Endothelial cell (in vitro differentiated cells): ENCODE measurements around the gene KCNIP1. TPM values are rescaled to one million over a fixed set of nuclear protein-coding genes. Genes with fewer than 3 reads are reported as not detected.

ENCODE experiments used
- DNase-seq: peaks from one replicate; pipeline ENCODE4 v3.0.0; 2021; ENCODE audit warnings: low spot score
- H3K27ac Mint-ChIP-seq: one replicate; pipeline ENCODE4 v1.8.0; 2021; ENCODE audit warnings: mixed read lengths, inconsistent platforms; ENCODE audit not compliant: unreplicated experiment
- H3K27me3 Mint-ChIP-seq: one replicate; pipeline ENCODE4 v1.8.0; 2021; ENCODE audit warnings: mild to moderate bottlenecking, moderate library complexity, mixed read lengths, inconsistent platforms; ENCODE audit not compliant: unreplicated experiment
- H3K36me3 Mint-ChIP-seq: one replicate; pipeline ENCODE4 v1.8.0; 2021; ENCODE audit warnings: mild to moderate bottlenecking, low read depth, mixed read lengths, inconsistent platforms; ENCODE audit not compliant: unreplicated experiment
- H3K4me1 Mint-ChIP-seq: one replicate; pipeline ENCODE4 v1.8.0; 2021; ENCODE audit warnings: mild to moderate bottlenecking, mixed read lengths, inconsistent platforms; ENCODE audit not compliant: unreplicated experiment
- H3K4me3 Mint-ChIP-seq: one replicate; pipeline ENCODE4 v1.8.0; 2021; ENCODE audit warnings: mild to moderate bottlenecking, mixed read lengths, inconsistent platforms; ENCODE audit not compliant: unreplicated experiment
- H3K9me3 Mint-ChIP-seq: one replicate; pipeline ENCODE4 v1.8.0; 2021; ENCODE audit warnings: mixed read lengths, inconsistent platforms; ENCODE audit not compliant: unreplicated experiment
- total RNA-seq: library from RNA; stranded (reverse); fragmentation: NEBNext Ultra II Directional; extraction: Animal tissue kit (Norgen Biotek cat#: 25700); gene quantifications from one replicate; pipeline ENCODE4 v1.2.1, GENCODE V29; 2021; ENCODE audit not compliant: unreplicated experiment
- TF ChIP-seq, protein P1 (sequence below): fragments of 200-600 bp; sonication (generic); IDR thresholded peaks from one replicate; pipeline ENCODE4 v1.5.0; 2021; ENCODE audit warnings: antibody characterized with exemption; ENCODE audit not compliant: unreplicated experiment

The KCNIP1 gene
- total RNA-seq, 1 donor from 2014 or later = 6.1 TPM

DNA sequence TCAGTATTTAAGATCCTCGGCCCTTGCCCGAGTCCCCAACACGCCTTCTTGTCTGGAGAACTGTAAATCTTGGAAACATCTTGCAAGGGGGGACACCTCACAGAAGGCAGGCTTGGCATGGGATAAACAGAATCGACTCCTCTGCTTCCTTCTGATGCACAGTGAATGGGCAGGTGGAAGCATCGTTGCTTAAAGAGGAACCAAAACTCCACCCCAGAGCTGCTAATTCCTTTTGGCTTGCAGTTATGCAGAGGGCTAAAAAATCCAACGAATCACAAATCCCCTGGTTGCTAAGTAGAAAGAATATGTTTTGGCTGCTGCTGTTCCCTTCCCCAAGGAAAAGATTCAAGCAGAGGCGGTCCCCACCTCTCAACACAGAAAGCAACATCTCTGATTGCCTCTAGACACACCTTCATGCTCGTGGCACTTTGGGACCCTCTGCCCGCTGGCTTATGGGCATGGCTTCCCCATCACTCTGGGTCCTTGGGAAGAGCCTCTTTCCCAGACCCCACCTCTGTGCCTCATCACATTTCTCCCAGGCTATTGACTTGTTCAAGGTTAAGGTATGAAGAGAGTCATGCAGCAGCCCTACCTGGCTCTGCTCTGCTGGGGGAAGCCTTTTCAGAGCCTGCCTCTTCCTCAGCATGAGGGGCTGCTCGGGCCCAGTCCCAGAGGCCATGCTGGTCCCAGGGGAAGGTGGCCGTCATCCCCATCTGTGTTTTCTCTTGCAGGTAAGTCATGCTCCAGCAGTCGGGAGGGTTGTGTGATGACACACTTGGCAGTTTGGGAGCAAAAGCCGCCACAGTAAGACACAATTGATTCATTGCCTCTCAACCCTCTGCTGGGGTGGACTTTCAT lies 137.1 kb downstream of the KCNIP1 start:
- Mint-ChIP-seq H3K4me3 (no peak overlapping the region), H3K9me3 (no peaks in the 10 kb centered on the region), H3K27ac (no peak overlapping the region), H3K36me3 (no peaks in the 10 kb centered on the region), H3K27me3 (peaks cover 2% of the 10 kb centered on the region), H3K4me1 (peaks cover 7% of the 10 kb centered on the region)
- DNase-seq = no peak
- TF ChIP-seq, protein P1, sequence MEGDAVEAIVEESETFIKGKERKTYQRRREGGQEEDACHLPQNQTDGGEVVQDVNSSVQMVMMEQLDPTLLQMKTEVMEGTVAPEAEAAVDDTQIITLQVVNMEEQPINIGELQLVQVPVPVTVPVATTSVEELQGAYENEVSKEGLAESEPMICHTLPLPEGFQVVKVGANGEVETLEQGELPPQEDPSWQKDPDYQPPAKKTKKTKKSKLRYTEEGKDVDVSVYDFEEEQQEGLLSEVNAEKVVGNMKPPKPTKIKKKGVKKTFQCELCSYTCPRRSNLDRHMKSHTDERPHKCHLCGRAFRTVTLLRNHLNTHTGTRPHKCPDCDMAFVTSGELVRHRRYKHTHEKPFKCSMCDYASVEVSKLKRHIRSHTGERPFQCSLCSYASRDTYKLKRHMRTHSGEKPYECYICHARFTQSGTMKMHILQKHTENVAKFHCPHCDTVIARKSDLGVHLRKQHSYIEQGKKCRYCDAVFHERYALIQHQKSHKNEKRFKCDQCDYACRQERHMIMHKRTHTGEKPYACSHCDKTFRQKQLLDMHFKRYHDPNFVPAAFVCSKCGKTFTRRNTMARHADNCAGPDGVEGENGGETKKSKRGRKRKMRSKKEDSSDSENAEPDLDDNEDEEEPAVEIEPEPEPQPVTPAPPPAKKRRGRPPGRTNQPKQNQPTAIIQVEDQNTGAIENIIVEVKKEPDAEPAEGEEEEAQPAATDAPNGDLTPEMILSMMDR = no peak

DNA sequence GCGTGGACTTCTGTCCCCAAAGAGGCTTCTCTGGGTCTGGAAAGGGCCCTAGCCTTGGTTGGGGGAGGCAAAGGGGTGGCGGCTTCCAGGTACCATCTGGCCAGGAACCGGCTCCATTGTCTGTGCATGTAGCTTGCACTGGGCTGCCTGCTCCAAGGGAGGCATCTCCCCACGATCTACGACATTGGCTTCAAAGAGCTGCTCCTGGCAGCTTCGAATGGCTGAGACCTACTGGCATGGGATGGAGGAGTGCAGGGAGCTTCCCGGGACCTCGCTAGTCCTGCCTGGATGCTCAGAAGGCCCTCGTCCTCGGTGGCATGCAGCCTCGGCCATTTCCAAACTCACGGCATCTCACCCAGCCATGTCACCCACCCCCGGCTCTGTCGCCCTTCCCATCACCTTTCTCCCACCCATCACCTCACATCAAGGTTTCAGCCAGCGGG lies 137.8 kb downstream of the KCNIP1 start:
- H3K4me3 Mint-ChIP-seq = no peak overlapping the region
- H3K27me3 Mint-ChIP-seq = peaks cover 2% of the 10 kb centered on the region
- TF ChIP-seq, protein P1 = no peak
- no peak for DNase-seq
- H3K4me1 Mint-ChIP-seq = peaks cover 4% of the 10 kb centered on the region
- no peaks in the 10 kb centered on the region for H3K9me3 Mint-ChIP-seq
- no peaks in the 10 kb centered on the region for H3K36me3 Mint-ChIP-seq
- no peak overlapping the region for H3K27ac Mint-ChIP-seq

DNA sequence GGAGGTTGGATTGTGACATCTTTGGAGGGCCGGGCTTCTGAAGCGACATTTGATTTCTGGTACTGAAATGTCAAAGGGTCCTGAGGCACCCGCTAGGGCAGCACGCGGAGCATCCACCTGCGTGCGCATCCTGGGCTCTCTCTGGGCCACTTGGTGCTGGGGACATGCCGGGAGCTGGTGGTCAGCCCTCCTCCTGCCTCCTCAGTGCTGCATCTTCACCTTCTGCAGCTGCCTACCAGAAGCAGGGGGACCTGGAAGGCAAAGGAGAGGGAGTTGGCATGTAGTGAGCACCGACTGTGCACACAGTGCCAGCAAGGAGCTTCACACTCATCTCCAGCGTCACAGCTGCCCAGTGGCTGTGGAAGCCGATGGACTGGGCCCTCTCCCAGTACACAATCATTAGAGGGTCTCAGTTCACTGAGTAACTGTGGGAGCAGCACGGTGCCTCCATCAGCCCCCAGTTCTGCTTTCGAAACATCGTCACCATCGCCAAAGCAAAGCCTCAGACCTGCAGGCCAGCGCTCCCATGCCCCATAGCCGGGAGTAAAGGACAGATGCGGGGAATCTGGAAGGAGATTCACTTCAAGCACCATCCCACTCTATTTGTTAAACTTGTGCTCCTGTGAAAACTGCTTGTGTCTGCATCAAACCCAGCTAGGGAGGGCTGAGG lies 138.4 kb downstream of the KCNIP1 start:
- H3K4me3 Mint-ChIP-seq = no peak overlapping the region
- no peak for DNase-seq
- H3K9me3 Mint-ChIP-seq = no peaks in the 10 kb centered on the region
- TF ChIP-seq, protein P1 = no peak
- H3K27me3 Mint-ChIP-seq = peaks cover 2% of the 10 kb centered on the region
- no peak overlapping the region for H3K27ac Mint-ChIP-seq
- peaks cover 4% of the 10 kb centered on the region for H3K4me1 Mint-ChIP-seq
- H3K36me3 Mint-ChIP-seq = no peaks in the 10 kb centered on the region

DNA sequence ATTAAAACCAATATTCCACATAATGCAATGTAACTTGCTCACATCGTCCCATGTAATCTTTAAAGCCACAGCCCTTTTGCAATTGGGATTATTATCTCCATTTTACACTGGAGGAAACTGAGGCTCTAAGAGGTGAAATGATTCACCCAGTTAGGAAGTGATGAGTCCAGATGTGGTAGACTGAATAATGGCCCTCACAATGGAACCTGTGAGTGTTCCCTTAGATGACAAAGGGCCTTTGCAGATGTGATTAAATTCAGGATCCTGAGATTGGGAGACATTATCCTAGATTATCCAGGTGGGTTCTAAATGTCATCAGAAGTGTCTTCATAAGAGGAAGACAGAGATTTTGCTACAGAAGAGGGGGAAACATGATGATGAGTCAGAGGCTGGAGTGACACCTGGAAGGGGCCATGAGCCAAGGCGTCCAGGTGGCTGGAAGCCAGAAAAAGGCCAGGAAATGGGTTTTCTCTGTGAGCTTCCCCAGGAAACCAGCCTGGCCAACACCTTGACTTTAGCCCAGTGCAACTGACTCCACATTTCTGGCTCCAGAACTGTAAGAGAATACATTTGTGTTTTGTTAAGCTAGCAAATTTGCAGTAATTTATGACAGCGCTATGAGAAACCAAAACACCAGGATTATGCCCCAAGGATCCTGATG lies 139.1 kb downstream of the KCNIP1 start:
- DNase-seq = no peak
- TF ChIP-seq, protein P1 = no peak
- Mint-ChIP-seq H3K27ac (no peak overlapping the region), H3K27me3 (no peaks in the 10 kb centered on the region), H3K4me3 (no peak overlapping the region), H3K4me1 (peaks cover 4% of the 10 kb centered on the region), H3K36me3 (no peaks in the 10 kb centered on the region), H3K9me3 (no peaks in the 10 kb centered on the region)
